ENCODE results near the gene RGS7BP.

- TF ChIP-seq CTCF (IDR thresholded peaks at IDR 0.05) (no peak), POLR2A (IDR thresholded peaks at IDR 0.05) (no peak)
Measured at GRCh38 chr5:64594601-64595000, 88.8 kb downstream of the RGS7BP start.

All from testis (tissue), 2 donors.